GM23338 (cell line): ENCODE results near the gene CCDC169.

Experiments
- CREB1 ChIP-seq: fragments of 250-450 bp; sonication (Bioruptor Pico); IDR thresholded peaks from 2 replicates; pipeline ENCODE4 v1.5.0; 2020; ENCODE audit warnings: low read depth, mild to moderate bottlenecking, moderate library complexity
- EZH2 ChIP-seq: fragments of 200-600 bp; sonication (generic); IDR thresholded peaks from one replicate; pipeline ENCODE4 v1.8.0; 2017; ENCODE audit warnings: antibody characterized with exemption, mild to moderate bottlenecking, low read depth; ENCODE audit not compliant: unreplicated experiment
- EZH2phosphoT487 ChIP-seq: fragments of 200-600 bp; sonication (generic); IDR thresholded peaks from one replicate; pipeline ENCODE4 v1.8.1; 2018; ENCODE audit warnings: antibody characterized with exemption; ENCODE audit not compliant: unreplicated experiment
- NANOG ChIP-seq: IDR thresholded peaks from 2 replicates; pipeline ENCODE4 v1.6.1; 2016; ENCODE audit warnings: antibody characterized with exemption, borderline replicate concordance
- POLR2AphosphoS5 ChIP-seq: IDR thresholded peaks from 2 replicates; pipeline ENCODE4 v1.6.1; 2016; ENCODE audit warnings: antibody characterized with exemption, low read depth
- STAT1 ChIP-seq: IDR thresholded peaks from one replicate; pipeline ENCODE4 v1.6.1; 2016; ENCODE audit warnings: antibody characterized with exemption; ENCODE audit not compliant: unreplicated experiment
- ZNF114 ChIP-seq: fragments of 250-450 bp; sonication (Bioruptor Pico); IDR thresholded peaks from 2 replicates; pipeline ENCODE4 v1.5.0; 2020; ENCODE audit warnings: mild to moderate bottlenecking, moderate library complexity
- ZNF331 ChIP-seq: fragments of 250-450 bp; sonication (Bioruptor Pico); IDR thresholded peaks from 2 replicates; pipeline ENCODE4 v1.5.0; 2020; ENCODE audit warnings: low read depth, mild to moderate bottlenecking, moderate library complexity
- TF ChIP-seq, protein P1 (sequence below), 2 experiments: fragments of 200-600 bp in 1 of 2; sonication (generic) in 1 of 2; conservative IDR thresholded peaks; 2 replicates each; pipeline versions ENCODE4 v1.5.1 to v1.6.1; 2016 to 2017; ENCODE audit warnings: antibody characterized with exemption in 2 of 2, low read depth in 2 of 2, mild to moderate bottlenecking in 2 of 2, moderate library complexity in 1 of 2
- TF ChIP-seq, protein P2 (sequence below): IDR thresholded peaks from one replicate; pipeline ENCODE4 v1.6.1; 2018; ENCODE audit warnings: antibody characterized with exemption; ENCODE audit not compliant: unreplicated experiment
- TF ChIP-seq, protein P3 (sequence below): IDR thresholded peaks from 2 replicates; pipeline ENCODE4 v1.6.1; 2016; ENCODE audit warnings: antibody characterized with exemption
- TF ChIP-seq, protein P4 (sequence below): fragments of 250-450 bp; sonication (Bioruptor Pico); IDR thresholded peaks from 2 replicates; pipeline ENCODE4 v1.5.0; 2020; ENCODE audit warnings: mild to moderate bottlenecking, moderate library complexity

DNA sequence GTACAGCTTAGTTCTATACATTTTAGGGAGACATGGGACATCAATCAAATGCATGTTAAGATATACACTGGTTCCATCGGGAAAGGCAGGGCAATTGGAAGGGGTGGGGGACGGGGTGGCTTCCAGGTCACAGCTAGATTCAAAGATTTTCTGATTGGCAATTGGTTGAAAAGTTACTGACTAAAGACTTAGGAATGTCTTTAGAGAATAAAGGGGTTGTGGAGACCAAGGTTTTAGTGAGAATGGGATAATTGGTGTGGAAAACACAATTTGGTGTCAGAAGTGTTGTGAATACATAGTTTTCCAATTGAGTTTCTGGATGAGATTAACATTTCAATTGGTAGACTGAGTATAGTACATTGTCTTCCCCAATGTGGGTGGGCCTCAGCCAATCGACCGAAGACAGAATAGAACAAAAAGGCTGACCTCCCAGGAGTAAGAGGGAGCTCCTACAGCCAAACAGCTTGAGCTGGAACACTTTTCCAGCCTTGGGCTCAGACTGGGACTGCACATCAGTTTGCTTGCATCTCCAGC is 988 bp upstream of the CCDC169 start:
- TF ChIP-seq ZNF331 (CRISPR knock-in tag) (no peak), POLR2AphosphoS5 (peak; percentile 58), EZH2 (no peak), NANOG (peak; percentile 97), EZH2phosphoT487 (no peak), CREB1 (CRISPR knock-in tag) (no peak), STAT1 (no peak), ZNF114 (CRISPR knock-in tag) (no peak)
- TF ChIP-seq, protein P1, sequence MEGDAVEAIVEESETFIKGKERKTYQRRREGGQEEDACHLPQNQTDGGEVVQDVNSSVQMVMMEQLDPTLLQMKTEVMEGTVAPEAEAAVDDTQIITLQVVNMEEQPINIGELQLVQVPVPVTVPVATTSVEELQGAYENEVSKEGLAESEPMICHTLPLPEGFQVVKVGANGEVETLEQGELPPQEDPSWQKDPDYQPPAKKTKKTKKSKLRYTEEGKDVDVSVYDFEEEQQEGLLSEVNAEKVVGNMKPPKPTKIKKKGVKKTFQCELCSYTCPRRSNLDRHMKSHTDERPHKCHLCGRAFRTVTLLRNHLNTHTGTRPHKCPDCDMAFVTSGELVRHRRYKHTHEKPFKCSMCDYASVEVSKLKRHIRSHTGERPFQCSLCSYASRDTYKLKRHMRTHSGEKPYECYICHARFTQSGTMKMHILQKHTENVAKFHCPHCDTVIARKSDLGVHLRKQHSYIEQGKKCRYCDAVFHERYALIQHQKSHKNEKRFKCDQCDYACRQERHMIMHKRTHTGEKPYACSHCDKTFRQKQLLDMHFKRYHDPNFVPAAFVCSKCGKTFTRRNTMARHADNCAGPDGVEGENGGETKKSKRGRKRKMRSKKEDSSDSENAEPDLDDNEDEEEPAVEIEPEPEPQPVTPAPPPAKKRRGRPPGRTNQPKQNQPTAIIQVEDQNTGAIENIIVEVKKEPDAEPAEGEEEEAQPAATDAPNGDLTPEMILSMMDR (conservative IDR thresholded peaks at IDR 0.05; ENCODE audit: low read depth in 2 of 2), result no peak
- TF ChIP-seq, protein P2, sequence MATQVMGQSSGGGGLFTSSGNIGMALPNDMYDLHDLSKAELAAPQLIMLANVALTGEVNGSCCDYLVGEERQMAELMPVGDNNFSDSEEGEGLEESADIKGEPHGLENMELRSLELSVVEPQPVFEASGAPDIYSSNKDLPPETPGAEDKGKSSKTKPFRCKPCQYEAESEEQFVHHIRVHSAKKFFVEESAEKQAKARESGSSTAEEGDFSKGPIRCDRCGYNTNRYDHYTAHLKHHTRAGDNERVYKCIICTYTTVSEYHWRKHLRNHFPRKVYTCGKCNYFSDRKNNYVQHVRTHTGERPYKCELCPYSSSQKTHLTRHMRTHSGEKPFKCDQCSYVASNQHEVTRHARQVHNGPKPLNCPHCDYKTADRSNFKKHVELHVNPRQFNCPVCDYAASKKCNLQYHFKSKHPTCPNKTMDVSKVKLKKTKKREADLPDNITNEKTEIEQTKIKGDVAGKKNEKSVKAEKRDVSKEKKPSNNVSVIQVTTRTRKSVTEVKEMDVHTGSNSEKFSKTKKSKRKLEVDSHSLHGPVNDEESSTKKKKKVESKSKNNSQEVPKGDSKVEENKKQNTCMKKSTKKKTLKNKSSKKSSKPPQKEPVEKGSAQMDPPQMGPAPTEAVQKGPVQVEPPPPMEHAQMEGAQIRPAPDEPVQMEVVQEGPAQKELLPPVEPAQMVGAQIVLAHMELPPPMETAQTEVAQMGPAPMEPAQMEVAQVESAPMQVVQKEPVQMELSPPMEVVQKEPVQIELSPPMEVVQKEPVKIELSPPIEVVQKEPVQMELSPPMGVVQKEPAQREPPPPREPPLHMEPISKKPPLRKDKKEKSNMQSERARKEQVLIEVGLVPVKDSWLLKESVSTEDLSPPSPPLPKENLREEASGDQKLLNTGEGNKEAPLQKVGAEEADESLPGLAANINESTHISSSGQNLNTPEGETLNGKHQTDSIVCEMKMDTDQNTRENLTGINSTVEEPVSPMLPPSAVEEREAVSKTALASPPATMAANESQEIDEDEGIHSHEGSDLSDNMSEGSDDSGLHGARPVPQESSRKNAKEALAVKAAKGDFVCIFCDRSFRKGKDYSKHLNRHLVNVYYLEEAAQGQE, result no peak
- TF ChIP-seq, protein P3, sequence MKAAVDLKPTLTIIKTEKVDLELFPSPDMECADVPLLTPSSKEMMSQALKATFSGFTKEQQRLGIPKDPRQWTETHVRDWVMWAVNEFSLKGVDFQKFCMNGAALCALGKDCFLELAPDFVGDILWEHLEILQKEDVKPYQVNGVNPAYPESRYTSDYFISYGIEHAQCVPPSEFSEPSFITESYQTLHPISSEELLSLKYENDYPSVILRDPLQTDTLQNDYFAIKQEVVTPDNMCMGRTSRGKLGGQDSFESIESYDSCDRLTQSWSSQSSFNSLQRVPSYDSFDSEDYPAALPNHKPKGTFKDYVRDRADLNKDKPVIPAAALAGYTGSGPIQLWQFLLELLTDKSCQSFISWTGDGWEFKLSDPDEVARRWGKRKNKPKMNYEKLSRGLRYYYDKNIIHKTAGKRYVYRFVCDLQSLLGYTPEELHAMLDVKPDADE, result no peak
- TF ChIP-seq, protein P4, sequence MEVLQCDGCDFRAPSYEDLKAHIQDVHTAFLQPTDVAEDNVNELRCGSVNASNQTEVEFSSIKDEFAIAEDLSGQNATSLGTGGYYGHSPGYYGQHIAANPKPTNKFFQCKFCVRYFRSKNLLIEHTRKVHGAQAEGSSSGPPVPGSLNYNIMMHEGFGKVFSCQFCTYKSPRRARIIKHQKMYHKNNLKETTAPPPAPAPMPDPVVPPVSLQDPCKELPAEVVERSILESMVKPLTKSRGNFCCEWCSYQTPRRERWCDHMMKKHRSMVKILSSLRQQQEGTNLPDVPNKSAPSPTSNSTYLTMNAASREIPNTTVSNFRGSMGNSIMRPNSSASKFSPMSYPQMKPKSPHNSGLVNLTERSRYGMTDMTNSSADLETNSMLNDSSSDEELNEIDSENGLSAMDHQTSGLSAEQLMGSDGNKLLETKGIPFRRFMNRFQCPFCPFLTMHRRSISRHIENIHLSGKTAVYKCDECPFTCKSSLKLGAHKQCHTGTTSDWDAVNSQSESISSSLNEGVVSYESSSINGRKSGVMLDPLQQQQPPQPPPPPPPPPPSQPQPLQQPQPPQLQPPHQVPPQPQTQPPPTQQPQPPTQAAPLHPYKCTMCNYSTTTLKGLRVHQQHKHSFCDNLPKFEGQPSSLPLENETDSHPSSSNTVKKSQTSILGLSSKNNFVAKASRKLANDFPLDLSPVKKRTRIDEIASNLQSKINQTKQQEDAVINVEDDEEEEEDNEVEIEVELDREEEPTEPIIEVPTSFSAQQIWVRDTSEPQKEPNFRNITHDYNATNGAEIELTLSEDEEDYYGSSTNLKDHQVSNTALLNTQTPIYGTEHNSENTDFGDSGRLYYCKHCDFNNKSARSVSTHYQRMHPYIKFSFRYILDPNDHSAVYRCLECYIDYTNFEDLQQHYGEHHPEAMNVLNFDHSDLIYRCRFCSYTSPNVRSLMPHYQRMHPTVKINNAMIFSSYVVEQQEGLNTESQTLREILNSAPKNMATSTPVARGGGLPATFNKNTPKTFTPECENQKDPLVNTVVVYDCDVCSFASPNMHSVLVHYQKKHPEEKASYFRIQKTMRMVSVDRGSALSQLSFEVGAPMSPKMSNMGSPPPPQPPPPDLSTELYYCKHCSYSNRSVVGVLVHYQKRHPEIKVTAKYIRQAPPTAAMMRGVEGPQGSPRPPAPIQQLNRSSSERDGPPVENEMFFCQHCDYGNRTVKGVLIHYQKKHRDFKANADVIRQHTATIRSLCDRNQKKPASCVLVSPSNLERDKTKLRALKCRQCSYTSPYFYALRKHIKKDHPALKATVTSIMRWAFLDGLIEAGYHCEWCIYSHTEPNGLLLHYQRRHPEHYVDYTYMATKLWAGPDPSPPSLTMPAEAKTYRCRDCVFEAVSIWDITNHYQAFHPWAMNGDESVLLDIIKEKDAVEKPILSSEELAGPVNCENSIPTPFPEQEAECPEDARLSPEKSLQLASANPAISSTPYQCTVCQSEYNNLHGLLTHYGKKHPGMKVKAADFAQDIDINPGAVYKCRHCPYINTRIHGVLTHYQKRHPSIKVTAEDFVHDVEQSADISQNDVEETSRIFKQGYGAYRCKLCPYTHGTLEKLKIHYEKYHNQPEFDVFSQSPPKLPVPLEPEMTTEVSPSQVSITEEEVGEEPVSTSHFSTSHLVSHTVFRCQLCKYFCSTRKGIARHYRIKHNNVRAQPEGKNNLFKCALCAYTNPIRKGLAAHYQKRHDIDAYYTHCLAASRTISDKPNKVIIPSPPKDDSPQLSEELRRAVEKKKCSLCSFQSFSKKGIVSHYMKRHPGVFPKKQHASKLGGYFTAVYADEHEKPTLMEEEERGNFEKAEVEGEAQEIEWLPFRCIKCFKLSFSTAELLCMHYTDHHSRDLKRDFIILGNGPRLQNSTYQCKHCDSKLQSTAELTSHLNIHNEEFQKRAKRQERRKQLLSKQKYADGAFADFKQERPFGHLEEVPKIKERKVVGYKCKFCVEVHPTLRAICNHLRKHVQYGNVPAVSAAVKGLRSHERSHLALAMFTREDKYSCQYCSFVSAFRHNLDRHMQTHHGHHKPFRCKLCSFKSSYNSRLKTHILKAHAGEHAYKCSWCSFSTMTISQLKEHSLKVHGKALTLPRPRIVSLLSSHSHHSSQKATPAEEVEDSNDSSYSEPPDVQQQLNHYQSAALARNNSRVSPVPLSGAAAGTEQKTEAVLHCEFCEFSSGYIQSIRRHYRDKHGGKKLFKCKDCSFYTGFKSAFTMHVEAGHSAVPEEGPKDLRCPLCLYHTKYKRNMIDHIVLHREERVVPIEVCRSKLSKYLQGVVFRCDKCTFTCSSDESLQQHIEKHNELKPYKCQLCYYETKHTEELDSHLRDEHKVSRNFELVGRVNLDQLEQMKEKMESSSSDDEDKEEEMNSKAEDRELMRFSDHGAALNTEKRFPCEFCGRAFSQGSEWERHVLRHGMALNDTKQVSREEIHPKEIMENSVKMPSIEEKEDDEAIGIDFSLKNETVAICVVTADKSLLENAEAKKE (CRISPR knock-in tag), result peak; percentile 2; the same call in 1 of the 2 replicates
